HL-60 (cell line): ENCODE results near the gene EIPR1.

Experiments
- GABPA ChIP-seq: IDR thresholded peaks from 2 replicates; pipeline ENCODE4 v1.6.1; 2012; ENCODE audit warnings: low read depth
- POLR2AphosphoS5 ChIP-seq: IDR thresholded peaks from 2 replicates; pipeline ENCODE4 v1.6.1; 2012; ENCODE audit warnings: low read depth
- TF ChIP-seq, protein P1 (sequence below): IDR thresholded peaks from 2 replicates; pipeline ENCODE4 v1.6.1; 2012; ENCODE audit warnings: low read depth; ENCODE audit not compliant: insufficient replicate concordance
- TF ChIP-seq, protein P2 (sequence below): IDR thresholded peaks from one replicate; pipeline ENCODE4 v1.5.1; 2011; ENCODE audit warnings: low read length, control low read depth, inconsistent platforms; ENCODE audit not compliant: insufficient read depth

DNA sequence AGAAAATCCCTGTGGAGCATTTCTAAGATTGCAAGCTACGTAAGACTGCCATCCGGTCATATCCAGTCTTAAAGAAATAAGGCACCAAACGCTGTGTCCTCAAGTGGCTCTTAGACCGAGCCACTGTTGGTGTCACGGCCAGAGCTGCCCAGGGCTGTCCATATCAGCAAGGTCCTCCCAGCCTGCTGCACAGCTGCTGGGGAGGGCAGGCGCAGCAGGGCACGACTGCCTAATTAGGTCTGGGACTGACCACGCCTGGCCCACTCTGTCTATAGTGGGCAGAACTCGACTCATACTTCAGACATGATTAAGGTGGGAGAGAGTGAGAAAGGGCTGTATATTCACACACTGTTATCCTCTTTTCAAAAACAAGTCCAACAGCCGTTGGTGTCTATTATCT is 39.3 kb downstream of the EIPR1 start:
- TF ChIP-seq, protein P1, sequence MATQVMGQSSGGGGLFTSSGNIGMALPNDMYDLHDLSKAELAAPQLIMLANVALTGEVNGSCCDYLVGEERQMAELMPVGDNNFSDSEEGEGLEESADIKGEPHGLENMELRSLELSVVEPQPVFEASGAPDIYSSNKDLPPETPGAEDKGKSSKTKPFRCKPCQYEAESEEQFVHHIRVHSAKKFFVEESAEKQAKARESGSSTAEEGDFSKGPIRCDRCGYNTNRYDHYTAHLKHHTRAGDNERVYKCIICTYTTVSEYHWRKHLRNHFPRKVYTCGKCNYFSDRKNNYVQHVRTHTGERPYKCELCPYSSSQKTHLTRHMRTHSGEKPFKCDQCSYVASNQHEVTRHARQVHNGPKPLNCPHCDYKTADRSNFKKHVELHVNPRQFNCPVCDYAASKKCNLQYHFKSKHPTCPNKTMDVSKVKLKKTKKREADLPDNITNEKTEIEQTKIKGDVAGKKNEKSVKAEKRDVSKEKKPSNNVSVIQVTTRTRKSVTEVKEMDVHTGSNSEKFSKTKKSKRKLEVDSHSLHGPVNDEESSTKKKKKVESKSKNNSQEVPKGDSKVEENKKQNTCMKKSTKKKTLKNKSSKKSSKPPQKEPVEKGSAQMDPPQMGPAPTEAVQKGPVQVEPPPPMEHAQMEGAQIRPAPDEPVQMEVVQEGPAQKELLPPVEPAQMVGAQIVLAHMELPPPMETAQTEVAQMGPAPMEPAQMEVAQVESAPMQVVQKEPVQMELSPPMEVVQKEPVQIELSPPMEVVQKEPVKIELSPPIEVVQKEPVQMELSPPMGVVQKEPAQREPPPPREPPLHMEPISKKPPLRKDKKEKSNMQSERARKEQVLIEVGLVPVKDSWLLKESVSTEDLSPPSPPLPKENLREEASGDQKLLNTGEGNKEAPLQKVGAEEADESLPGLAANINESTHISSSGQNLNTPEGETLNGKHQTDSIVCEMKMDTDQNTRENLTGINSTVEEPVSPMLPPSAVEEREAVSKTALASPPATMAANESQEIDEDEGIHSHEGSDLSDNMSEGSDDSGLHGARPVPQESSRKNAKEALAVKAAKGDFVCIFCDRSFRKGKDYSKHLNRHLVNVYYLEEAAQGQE, result no peak
- TF ChIP-seq, protein P2, sequence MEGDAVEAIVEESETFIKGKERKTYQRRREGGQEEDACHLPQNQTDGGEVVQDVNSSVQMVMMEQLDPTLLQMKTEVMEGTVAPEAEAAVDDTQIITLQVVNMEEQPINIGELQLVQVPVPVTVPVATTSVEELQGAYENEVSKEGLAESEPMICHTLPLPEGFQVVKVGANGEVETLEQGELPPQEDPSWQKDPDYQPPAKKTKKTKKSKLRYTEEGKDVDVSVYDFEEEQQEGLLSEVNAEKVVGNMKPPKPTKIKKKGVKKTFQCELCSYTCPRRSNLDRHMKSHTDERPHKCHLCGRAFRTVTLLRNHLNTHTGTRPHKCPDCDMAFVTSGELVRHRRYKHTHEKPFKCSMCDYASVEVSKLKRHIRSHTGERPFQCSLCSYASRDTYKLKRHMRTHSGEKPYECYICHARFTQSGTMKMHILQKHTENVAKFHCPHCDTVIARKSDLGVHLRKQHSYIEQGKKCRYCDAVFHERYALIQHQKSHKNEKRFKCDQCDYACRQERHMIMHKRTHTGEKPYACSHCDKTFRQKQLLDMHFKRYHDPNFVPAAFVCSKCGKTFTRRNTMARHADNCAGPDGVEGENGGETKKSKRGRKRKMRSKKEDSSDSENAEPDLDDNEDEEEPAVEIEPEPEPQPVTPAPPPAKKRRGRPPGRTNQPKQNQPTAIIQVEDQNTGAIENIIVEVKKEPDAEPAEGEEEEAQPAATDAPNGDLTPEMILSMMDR, result no peak
- TF ChIP-seq POLR2AphosphoS5, result no peak
- TF ChIP-seq GABPA, result no peak
